SW480 (cell line): ENCODE results near the gene CTAGE9.
"Not testable (repeated sequence)": the region's sequence is repeated elsewhere in the genome, so short reads cannot be mapped to it uniquely, and the experiment has no call there.

Source experiments
- DNase-seq: peaks from one replicate; pipeline ENCODE4 v3.0.0-alpha.2; 2016; ENCODE audit warnings: low spot score

CTAGE9 gene

DNA sequence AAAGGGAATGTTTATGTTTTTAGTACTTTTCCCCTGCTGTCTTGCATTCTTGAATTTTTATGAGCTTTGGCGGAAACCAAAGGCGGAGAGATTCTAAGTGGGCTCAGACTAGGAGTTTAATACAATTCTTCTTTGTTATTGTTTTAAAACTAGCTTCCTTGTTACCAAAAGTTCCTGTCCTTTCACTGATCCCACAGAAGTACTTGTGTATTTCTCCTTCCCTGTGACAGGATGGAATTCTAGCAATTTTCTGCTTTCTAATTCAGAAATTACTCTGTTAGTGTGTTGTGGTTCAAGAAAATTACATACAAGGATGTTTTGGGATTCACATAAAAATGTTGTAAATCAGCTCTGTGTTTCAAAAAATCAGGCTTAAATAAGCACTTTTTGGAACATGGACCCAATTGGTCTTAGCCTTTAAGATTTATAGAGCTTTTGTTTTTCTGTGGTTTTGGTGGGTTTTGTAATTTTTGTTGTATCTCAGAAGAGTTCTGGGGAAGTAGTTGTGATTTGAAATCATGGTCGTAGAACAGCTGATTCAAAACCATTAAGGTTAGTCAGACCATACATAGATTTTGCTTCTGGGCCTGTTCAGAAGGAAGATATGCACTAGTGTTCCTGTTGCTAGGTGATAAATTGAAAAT, 17.6 kb upstream of the CTAGE9 start:
- DNase-seq, result no peak

DNA sequence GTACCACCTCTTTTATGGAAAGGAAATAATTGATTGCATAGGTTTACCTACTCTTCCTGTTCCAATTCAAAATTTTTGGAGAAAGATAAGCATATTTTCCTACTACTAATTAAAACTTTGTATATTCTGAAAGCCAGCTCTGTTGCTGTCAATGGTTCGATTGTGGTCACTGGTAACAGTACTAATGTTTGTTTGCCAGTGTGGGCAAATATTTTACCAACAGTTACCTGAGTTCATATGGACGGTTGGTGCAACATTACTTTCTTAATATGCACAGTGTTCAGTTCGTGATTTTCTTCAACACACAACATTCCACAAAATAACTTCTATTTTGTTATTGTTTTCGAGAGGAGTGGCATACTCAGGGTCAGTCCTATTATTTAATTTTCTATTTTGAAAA, 17.1 kb upstream of the CTAGE9 start:
- no peak for DNase-seq

DNA sequence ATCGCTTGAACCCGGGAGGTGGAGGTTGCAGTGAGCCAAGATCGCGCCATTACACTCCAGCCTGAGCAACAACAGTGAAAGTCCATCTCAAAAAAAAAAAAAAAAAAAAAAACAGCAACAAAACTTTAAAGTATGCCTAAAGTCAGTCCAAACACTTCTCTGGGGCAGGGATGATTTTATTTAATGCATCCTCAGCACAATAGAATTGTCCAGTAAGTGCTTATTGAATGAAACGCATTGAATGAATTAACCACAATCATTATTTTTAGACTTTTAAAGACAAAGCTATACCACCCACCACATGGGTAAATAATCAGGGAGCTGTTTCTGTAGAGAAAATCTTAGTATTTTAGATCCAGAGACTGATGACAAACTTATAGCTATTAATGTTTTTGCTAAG, 16.6 kb upstream of the CTAGE9 start:
- DNase-seq, result no peak

DNA sequence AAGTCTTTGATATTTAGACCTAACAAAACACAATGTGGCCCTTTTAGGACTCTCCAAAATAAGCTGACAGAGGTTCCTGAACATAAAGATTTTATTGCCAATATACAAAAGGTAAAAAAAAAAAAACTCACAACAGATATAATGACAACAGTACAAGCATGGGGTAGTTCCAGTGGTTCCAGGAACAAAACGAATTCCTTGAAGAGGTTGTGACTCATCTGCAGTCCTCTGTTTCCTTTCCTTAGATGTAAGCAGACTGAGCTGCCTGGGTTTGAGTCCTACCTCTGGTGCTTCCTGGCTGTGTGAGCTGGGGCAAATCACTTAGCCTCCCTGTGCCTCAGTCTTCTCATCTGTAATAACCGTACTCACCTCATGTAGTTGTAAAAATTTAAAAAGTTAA, 13.3 kb upstream of the CTAGE9 start:
- DNase-seq, result no peak

DNA sequence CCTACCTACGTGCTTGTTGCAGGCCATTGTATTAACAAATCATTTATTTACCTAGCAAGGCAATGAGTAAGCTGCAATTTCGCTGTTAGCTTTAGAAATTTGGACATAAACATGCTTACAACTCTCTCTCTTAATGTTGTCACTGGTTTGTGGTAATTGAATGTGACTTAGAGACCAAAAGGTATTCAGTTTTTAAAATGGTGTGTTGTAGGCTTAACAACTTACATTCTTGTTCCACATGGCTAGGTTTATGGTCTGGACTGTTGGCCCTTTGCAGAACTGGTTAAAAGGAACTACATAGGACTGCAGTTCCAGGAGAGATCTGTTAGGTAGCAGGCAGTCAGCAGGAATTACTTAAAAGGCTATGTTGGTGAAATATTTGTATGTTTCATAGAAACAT, 10.3 kb upstream of the CTAGE9 start:
- DNase-seq, result no peak

DNA sequence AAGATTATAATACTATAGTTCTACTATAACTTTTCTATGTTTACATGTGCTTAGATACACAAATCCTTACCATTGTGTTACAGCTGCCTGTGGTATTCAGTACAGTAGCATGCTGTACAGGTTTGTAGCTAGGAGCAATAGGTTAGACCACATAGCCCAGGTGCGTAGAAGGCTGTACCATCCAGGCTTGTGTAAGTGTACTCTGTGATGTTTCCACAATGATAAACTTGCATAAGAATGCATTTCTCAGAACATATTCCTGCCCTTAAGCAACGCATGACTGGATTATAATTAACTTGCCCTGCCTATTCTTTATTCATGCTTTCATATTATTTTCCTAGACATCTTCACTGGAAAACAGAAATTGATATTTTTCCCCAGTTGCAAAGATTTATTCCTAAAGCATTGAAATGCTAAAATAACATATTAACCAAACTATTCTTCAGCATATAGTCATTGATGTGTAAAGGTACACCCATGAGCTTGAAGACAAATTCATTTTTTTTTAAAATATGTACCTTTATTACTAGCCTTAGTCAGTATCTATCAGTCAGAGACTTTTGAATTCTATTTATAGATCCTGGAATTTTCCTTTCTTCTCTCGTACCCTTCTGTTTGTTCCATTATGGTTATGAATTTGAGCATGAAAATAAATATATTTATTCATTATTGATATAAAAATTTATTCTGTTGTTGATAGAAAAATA, 7.2 kb upstream of the CTAGE9 start:
- no peak for DNase-seq

DNA sequence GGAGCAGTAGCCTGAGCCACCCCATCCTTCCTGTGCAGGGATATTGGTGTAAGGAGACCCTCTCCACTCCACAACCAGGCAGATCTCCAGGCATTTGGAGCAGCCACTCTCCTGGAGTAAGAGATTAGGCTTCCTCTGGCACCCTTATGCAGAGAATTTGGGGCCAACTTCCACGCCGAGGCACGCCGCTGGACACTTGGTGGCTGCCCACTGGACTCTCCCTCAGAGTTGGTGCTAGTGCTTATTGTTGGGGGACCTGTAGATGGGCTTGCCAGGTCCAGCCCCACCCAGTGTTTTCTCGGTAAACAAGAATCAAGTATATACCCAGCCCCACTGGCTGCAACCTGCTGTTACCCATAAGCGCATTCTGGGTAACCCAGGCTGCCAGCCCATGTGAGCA, 4.8 kb upstream of the CTAGE9 start:
- not testable (repeated sequence) for DNase-seq

DNA sequence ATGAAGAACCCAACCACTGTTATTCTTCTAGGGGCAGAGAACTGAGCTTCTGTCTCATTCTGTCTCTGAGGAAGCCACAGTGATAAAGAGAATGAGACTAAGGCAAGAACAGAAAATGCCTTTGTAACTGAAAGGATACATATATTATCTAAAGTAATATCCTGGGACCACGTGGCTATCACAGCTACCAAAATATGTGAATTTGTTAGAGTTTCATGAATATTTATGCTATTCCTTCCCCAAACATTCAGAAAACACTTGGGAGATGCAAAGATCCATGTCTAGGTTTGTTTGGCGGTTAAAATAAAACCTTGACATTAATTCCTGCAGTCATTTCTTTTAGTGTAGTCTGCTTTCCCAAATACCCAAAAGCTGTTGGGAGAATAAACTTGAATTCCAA, 6.9 kb downstream of the CTAGE9 start:
- DNase-seq, result not testable (repeated sequence)

DNA sequence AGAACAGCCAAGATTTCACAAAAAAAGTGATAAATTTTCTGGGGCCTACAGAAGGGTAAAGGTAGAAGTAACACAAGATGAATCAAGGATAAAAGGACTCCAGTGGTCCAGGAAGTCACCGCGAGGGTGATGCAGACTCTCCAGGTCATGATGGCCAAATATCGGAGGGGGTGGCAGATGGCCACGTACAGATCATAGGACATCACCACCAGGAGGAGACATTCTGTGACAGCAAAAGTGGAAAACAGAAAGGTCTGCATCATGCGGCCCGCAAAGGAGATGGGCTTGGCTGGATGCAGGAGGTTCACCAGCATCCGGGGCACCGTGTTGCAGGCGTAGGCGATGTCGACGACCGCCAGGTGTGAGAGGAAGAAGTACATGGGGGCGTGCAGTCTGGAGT, 10.0 kb downstream of the CTAGE9 start:
- not testable (repeated sequence) for DNase-seq

DNA sequence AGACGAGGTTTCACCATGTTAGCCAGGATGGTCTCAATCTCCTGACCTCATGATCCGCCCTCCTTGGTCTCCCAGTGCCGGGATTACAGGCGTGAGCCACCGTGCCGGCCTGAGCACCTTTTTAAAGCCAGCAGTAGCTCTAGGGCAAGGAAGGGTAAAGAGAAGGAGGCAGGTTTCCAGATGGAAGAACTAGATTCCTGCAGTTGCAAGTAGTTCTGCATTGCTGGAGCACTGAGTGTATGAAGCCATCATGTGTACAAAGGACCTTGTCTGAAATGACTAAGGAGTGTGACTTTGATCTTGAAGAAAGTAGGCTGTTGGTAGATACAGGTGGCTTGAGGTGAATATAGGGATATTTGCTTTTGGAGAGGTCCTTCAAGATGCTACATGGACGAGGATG, 13.9 kb downstream of the CTAGE9 start:
- no peak for DNase-seq

DNA sequence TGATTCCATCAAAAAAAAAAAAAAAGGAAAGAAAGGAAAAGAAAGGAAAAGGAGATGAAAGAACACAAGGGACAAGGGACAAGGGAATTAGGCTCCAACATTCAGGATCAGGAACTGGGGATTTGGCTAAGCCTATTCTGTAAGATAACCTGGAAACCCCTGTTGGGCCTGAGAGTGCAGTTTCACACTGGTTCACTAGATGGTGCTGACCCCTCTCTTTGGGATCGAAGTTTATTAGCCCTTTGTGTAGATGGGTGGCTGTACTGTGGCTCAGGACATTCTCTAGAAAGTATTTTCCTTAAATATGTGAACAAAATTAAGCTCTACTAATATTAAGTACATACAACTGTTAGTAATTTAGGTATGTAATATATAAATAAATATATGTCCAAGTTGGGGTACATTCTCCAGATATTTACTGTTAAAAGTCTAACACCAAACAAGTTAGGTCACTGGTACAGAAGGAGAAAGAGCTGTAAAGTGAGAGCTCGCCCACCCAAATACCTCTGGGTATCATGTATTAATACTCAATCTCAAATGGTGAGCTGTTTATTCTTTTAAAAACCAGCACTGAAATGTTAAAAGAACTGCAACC, 15.9 kb downstream of the CTAGE9 start:
- DNase-seq, result peak; percentile 50

DNA sequence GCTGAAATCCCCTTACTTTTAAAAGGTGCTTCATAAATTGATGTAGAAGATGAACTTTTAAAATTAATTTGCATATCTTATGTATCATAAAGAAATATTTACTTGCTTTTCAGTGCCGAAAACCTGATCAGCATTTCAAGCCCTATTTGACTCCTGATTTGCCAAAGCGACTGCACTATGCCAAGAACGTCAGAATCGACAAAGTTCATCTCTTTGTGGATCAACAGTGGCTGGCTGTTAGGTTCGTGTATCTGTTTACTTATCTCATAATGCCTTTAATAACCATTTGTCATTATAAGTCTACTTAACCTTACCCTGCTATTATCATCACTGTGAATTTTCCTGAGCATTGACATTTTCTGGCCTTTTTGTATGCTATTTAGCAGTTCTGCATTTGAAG, 17.4 kb downstream of the CTAGE9 start:
- no peak for DNase-seq

DNA sequence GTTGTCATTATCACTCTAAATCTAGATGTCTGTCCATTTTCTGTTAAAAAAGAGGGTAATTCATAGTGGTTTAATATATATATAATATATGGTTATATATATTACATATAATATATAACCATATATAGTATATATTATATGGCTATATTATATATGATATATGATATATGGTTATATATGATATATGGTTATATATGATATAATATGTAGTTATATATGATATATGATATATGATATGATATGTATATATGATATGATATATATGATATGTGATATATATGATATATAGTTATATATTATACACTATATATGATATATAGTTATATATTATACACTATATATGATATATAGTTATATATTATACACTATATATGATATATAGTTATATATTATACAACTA, 18.2 kb downstream of the CTAGE9 start:
- DNase-seq, result no peak

DNA sequence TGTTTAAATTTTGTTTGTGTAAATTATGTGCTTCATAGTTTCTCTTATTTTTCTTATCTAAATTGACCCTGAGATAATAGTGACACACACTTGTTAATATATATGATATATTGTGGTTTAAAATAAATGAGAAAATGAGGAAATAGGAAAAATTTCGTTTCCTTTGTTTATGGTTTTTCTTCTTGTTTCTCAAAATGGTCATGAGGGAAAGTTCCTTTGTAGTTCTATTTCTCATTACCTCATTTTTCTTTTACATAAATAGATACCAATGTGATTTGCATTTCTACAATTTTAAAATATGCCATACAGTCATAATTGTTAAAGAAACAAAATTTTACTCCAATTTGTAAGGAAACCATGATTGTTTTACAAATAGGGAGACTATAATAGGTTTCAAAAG, 18.8 kb downstream of the CTAGE9 start:
- no peak for DNase-seq

DNA sequence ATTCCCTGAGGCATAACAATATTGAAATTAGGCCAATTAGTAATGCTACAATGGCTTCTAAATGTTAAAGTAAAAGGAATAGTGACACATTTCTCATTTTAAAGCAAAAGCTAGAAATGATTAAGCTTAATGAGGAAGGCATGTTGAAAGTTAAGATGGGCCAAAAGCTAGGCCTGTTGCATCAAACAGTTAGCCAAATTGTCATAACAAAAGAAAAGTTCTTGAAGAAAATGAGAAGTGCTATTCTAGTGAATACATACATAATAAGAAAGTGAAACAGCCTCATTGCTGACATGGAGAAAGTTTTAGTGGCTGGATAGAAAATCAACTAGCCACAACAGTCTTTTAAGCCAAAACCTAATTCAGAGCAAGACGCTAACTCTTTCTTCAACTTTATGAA, 22.5 kb downstream of the CTAGE9 start:
- DNase-seq, result no peak

DNA sequence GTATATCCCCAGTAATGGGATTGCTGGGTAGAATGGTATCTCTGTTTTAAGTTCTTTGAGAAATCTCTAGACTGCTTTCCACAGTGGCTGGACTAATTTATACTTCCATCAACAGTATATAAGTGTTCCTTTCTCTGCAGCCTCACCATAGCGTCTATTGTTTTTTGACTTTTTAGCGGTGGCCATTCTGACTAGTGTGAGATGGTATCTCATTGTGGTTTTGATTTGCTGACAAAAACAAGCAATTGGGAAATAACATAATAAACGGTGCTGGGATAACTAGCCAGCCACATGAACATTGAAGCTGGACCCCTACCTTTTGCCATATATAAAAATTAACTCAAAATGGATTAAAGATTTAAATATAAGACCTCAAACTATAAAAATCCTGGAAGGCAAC, 23.8 kb downstream of the CTAGE9 start:
- DNase-seq, result no peak

DNA sequence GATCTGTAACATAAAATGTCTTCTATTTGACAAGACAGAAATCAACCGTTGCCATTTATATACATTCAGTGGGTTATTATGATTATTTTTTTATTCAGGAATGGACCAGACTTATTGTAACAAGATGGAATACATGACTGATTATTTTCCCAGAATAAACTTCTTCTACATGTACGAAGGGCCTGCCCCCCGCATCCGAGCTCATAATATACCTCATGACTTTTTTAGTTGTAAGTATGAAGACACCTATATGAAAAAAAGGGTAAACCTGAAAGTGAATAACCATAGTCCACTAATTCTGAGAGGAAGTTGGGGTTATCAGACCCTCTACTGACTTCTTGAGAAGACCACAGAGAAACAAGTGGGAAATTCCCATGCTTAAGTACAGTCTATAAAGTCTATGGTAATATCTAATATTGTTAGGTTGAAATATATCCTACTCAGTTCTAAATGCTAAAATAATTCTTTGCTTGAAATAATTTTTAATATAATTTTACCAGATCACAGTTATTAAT, 25.5 kb downstream of the CTAGE9 start:
- DNase-seq, result no peak

DNA sequence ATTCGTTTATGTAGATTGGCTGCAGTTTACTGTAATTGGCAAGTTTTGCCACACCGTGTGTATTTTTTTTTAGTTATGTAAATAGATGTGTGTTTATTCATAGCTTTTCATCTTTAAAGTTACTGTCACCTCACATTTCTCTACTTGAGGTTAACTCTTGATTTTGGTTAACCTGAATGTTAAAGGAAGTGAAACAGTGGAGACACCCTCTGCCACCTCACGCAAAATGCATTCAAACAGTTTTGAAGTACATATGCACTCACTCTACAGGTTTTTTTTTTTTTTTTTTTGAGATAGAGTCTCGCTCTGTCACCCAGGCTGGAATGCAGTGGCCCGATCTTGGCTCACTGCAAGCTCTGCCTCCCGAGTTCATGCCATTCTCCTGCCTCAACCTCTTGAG, 27.3 kb downstream of the CTAGE9 start:
- DNase-seq, result no peak

DNA sequence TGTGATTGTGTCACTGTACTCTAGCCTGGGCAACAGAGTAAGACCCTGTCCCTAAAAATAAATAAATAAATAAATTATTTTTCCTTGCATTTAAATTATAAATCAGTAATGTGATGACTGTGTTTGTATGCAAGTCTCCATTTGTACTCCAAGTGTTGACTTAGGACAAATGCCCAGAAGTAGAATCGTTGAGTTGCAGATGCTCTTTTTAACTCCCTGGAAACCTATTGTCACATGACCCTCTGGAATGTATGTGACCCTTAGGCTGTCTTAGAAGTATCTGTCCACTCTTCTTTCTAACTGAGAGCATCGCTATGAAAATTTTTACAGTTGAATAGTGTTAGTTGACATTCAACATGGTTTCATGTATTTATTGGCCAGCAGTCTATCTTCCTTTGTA, 28.4 kb downstream of the CTAGE9 start:
- DNase-seq, result no peak

DNA sequence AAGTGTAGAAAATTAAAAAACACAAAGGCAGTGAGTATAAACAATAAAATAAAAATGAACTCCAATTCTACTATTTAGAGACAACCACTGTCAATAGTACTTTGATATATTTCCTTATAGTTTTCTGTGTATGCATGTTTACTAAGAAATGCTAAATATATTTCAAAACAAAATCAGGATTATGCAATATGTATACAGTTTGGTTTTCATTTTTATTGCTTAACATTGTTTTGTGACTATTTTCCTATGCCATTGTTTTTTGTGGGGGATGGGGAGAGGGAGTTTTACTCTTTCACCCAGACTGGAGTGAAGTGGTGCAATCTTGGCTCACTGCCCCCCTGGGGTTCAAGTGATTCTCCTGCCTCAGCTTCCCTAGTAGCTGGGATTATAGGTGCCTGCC, 29.2 kb downstream of the CTAGE9 start:
- DNase-seq, result no peak

DNA sequence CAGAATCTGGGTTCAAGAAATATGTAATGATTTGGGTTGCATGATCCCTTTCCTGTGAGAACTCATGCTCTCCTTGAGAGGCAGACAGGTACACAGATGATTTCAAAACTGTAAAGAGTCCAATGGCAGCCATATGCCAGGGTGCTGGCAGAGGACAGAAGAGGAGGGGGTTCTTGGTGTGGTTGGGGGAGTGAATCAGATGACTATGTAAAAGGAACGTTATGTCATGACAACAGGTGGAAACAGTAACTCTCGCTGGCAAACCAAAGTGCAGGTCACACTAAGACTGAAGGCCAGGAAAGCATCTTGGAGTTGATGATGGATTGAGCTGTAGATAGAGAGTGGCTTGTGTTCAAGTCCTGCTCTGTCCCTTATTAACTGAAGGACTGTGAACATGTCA, 29.9 kb downstream of the CTAGE9 start:
- DNase-seq, result no peak

DNA sequence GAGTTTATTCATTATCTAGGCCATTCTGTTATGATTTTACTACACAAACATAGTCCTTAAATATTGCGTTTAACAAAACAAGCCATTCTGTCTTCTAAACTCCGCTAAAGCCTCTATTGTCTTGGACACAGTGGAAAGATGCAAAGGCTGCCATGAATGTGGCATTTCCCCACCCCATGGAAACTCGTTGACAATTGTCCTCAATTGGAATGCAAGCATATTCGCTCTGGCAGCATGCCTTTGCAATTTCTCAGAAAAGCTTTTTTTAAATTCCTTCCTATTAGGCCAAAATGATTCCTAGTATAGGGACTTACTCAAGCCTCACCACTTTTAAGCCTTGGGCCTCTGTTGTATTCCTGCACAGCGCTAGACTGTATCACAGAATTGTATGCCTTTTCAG, 32.4 kb downstream of the CTAGE9 start:
- no peak for DNase-seq

DNA sequence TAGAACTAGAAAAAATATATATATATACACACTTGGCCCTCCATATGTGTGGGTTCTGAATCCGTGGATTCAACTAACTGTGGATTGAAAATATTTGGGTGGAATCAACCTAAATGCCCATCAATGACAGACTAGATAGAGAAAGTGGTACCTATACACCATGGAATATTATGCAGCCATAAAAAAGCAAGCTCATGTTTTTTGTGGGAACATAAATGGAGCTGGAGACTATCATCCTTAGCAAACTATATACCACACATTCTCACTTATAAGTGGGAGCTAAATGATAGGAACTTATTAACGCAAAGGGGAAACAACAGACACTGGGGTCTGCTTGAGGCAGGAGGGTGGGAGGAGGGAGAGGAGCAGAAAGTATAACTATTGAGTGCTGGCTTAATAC, 37.6 kb downstream of the CTAGE9 start:
- DNase-seq, result no peak

DNA sequence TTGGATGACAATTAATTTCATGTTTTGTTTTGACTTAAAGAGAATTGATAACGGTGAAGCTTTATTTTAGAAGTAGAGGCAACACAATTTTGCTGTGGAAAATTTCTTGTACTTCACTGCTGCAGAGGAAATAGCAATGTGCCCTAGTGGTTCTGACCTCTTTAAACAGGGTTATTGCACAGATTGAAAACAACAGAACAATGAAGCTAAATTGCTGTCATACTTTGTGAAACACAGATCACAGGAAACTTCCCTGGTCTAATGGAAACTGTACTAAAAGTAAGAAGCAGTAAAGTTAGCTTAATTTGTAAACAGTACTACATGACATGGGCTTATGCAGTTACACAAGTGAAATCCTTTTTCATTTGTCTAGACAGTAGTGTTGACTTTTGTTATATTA, 40.9 kb downstream of the CTAGE9 start:
- DNase-seq, result no peak
